Middle frontal gyrus (tissue), 1 donor: Measurements from ENCODE around the gene RNU6-1.

ENCODE experiments used
- DNase-seq: peaks from one replicate; pipeline ENCODE4 v3.0.0-alpha.2; 2015; ENCODE audit warnings: low spot score; ENCODE audit errors: extremely low spot score

The RNU6-1 gene

GRCh38 chr15:67822537-67823313 is 17.1 kb downstream of the RNU6-1 start:
- DNase-seq: no peak

- no peak for DNase-seq
These were observed 17.9 kb downstream of the RNU6-1 start for GRCh38 chr15:67821784-67822440.

GRCh38 chr15:67820992-67821783 is 18.7 kb downstream of the RNU6-1 start:
- DNase-seq: no peak

GRCh38 chr15:67820122-67820991 is 19.5 kb downstream of the RNU6-1 start:
- no peak for DNase-seq

- DNase-seq: no peak
These were observed 20.2 kb downstream of the RNU6-1 start for GRCh38 chr15:67819636-67820035.

GRCh38 chr15:67818464-67818863 is 21.4 kb downstream of the RNU6-1 start:
- DNase-seq: no peak

GRCh38 chr15:67816668-67817067 is 23.2 kb downstream of the RNU6-1 start:
- DNase-seq: no peak

- no peak for DNase-seq
These were observed 24.7 kb downstream of the RNU6-1 start for GRCh38 chr15:67815036-67815592.

- DNase-seq: no peak
These were observed 26.7 kb downstream of the RNU6-1 start for GRCh38 chr15:67813104-67813634.

- DNase-seq: no peak
These were observed 27.6 kb downstream of the RNU6-1 start for GRCh38 chr15:67812241-67812644.

GRCh38 chr15:67809866-67810265 is 30.0 kb downstream of the RNU6-1 start:
- no peak for DNase-seq

- no peak for DNase-seq
These were observed 30.4 kb downstream of the RNU6-1 start for GRCh38 chr15:67809441-67809840.

GRCh38 chr15:67808821-67809220 is 31.0 kb downstream of the RNU6-1 start:
- no peak for DNase-seq

GRCh38 chr15:67807836-67808235 is 32.0 kb downstream of the RNU6-1 start:
- DNase-seq: no peak

- DNase-seq: no peak
These were observed 32.7 kb downstream of the RNU6-1 start for GRCh38 chr15:67807141-67807540.

- DNase-seq: no peak
These were observed 33.3 kb downstream of the RNU6-1 start for GRCh38 chr15:67806536-67806935.

GRCh38 chr15:67805666-67806516 is 34.0 kb downstream of the RNU6-1 start:
- no peak for DNase-seq

GRCh38 chr15:67805008-67805665 is 34.7 kb downstream of the RNU6-1 start:
- no peak for DNase-seq
